Measurements from ENCODE around the gene RAB20. TPM values are rescaled to one million over a fixed set of nuclear protein-coding genes. Genes with fewer than 3 reads are reported as not detected.

Gene RAB20
- total RNA-seq, 1 donor from 2014 or later = 0.29 TPM

Other genes starting within 250 kb of the RAB20 start
- gene NAXD, start 53.8 kb upstream of the RAB20 start, total RNA-seq = 22.5 and 29.2 TPM in 2 replicates
- 55.8 and 59.6 TPM in 2 replicates for gene CARS2, start 144.4 kb upstream of the RAB20 start, total RNA-seq
- 7.6 and 9.3 TPM in 2 replicates for gene ING1, start 152.0 kb upstream of the RAB20 start, total RNA-seq